Inflammatory macrophage (primary cell): ENCODE data around the gene CPSF3.
A peak's percentile ranks its signal among the peaks of the same experiment; 100 is the strongest.
"Not testable (repeated sequence)": the region's sequence is repeated elsewhere in the genome, so short reads cannot be mapped to it uniquely, and the experiment has no call there.

Experiments used
- DNase-seq, 2 donors: peaks; one replicate each; pipeline ENCODE4 v3.0.0-alpha.2; 2020 to 2022

Gene CPSF3

DNA sequence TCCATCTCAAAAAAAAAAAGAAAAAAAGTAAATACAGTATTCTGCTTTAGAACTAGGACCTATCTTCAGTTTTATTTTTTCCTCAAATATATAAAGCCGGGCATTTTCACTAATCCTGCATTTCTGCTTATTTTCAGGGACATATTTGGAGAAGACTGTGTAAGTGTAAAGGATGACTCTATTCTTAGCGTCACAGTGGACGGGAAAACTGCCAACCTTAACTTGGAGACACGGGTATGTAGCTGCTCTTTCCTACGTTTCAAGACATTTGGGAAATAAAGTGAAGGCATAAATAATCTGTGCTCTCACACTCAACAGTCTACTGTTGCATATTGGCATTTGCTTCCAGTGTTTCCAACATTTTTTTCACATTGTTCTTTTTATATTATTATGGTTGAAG, 47.8 kb downstream of the CPSF3 start:
- no peak for DNase-seq

GRCh38 chr2:9472511-9472910, 49.1 kb downstream of the CPSF3 start:
- DNase-seq = no peak

GRCh38 chr2:9473308-9473984, 50.0 kb downstream of the CPSF3 start:
- DNase-seq = no peak

GRCh38 chr2:9473985-9474360, 50.5 kb downstream of the CPSF3 start:
- DNase-seq = peak; percentile 54 to 73

GRCh38 chr2:9474361-9475057, 51.1 kb downstream of the CPSF3 start, which contains the start of gene IAH1:
Gene IAH1 (plus strand): TSS chr2:9474551. CDS start chr2:9474567, 16 bp downstream.
- peak; percentile 69 to 88 for DNase-seq

DNA sequence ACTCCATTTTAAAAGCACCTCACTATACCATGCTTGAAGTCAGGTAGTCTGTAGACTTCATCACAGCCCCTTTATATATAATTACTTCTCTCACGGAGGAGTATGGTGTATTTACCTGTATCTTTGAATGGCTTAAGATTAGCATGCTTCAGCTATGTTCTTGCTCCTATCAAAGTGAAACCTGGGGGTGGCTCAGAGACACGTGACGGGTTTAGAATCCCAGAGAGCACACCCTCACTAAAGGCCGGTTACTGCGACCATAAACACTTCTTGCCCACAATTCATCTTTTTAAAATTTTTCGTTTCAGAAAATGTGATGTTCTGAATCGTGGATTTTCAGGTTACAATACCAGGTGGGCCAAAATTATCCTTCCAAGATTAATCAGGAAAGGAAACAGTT, 54.5 kb downstream of the CPSF3 start:
- DNase-seq = no peak

GRCh38 chr2:9478526-9478925, 55.1 kb downstream of the CPSF3 start:
- no peak for DNase-seq

DNA sequence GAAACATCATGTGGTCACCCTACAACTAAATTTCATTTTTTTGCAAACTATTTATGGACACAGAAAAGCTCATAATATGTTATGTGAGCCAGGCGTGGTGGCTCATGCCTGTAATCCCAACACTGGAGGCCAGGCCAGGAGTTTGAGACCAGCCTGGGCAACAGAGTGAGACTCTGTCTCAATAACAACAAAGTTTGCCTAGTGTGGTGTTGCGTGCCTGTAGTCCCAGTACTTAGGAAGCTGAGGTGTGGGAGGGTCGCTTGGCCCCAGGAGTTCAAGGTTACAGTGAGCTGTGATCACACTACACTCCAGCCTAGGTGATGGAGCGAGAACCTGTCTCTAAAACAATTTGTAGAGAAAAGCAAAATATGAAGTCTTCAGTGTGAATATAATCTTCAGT, 56.7 kb downstream of the CPSF3 start:
- DNase-seq = no peak

DNA sequence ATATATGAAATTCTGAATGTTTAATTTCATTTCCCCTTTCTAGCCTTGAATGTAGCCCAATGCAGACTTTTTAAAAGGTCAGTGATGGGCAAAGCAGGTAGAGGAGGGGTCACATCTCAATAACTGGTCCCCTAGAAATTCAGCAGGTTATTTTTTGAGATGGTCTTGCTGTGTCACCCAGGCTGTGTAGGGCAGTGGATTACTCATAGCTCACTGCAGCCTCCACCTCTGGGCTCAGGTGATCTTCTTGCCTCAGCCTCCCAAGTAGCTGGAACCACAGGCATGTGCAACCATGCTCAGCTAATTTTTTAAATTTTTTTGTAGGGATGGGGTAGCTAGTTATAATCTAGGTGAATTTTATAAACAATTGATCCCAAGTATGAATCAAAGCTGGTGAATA, 59.7 kb downstream of the CPSF3 start:
- DNase-seq = no peak

DNA sequence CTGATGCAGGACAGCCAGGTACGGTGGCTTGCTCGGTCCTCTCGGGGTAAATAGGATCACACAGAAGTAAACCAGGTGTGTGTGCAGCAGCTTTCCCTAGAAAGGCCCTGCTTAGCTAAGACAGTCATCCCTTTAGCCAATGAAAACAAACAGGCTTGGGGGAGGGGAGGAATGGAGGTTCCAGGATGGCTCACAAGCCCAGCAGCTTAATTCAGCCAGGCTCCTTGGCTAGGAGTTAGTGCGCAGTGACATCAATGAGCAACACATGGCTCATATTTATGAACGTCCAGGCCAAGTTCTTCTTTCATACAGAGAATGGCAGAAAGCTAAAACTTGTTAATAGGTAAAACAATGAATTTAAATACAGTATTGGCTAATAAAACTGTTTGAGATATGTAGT, 61.1 kb downstream of the CPSF3 start:
- no peak for DNase-seq

DNA sequence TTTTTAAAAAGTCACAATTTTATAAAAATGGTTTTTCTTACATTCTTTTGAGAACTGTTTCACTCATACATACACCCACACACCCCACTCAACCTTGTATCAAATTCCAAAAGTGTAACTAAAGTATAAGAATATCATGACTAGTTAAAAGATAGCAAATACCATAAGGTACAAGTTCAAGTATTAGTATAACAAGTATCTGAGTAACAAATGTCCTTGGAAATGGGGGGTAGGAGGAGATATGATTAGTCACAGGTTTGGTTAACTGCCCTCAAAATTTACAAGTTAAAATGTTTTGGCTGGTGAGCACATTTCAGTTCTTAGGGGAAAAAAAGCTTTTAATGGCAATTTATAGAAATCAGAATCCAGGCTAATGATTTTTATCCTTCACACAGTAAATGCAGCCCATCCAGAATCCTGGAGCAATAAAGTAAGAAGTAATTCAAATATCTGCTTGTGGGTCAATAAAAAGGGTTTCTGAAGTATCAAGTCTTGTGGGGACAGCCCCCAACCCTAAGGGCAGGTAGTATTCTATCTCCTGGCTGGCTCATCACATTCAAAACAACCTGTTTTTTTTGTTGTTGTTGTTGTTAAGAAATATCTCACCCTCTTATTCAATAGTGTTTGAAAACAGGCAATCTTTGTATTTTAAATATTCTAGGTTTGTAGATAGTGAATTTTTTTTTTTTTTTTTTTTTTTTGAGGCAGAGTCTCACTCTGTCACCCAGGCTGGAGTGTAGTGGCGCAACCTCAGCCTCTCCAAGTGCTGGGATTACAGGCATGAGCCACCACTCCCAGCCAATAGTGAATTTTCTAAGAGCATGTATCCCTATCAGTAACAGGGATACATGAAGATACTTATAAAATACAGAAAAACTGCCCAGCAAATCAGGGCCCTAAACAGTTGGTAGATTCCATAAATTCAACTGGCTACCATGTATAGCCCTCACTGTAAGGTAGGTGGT, 65.4 kb downstream of the CPSF3 start:
- no peak for DNase-seq

GRCh38 chr2:9490789-9491188, 67.3 kb downstream of the CPSF3 start:
- no peak for DNase-seq

DNA sequence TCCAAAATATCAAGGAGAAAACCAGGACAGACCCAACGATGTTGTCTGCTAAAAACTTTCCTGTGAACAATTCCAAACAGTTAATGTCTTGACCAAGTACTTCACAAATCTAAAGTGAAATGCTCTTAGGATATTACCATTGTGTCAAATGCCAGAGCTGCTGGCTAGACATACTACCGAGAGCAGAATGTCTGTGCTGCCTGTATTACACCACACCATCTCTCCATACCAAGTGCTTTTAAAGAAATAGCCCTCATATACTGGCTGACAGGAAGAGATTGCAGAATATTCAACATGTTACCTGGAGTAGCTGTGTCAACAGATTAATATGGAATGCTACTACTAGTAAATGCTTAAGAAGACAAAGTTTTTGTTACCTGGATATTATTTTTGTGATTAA, 69.5 kb downstream of the CPSF3 start:
- DNase-seq = no peak

- no peak for DNase-seq
These were observed 70.0 kb downstream of the CPSF3 start for GRCh38 chr2:9493478-9493877.

- DNase-seq = no peak
These were observed 70.6 kb downstream of the CPSF3 start for GRCh38 chr2:9494081-9494480.

DNA sequence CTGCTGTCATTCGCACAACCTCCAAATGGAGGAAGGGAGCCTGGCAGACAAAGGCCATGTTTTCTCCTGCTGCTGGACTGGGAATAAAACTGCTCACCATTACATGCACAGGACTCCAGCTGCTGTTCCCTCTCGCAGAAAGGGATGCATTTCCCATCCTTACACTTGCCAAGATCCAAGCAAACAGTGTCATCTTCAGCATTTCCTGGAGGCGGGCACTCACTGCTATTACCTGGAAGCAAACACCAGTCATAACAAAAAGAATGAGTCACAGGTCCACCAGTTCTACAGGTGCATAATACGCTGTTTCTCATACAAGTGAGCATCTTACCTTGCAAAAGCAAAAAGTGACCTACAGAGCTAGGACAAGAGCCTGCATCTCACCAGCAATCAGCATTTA, 73.6 kb downstream of the CPSF3 start:
- no peak for DNase-seq

DNA sequence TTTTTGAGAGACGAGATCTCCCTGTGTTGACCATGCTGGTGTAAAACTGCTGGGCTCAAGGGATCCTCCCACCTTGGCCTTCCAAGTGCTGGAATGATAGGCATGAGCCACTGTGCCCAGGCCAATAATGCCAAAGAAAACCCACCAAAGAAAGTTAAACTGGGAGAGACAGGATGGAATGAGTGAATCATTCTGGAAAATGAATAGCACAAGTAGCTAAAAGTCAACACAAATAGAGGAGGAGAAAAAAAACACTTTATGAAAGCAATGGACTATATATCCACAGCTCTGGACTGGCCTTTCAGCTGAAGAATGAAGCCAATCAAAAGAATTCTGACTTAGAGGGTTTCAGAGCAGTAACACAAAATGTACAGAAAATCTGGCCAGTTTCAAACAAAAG, 74.8 kb downstream of the CPSF3 start:
- DNase-seq = no peak

DNA sequence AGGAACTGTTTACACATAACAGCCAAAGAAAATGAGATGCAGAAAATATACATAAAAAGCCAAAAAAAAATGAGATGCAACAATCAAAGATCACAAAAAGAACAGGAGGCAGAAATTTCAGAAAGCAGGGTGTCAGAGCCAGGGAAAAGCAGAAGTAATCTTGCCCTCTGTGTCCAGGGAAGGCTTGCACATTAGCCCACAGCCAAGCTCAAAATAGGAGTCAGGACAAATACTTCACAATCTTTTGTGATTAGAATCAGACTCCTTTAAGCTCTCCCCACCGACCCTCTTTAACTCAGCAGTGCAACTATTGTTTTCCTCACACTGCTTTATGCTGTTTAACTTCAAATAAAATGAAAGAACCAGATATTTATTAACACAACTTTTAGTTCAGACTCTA, 85.5 kb downstream of the CPSF3 start:
- peak; percentile 11 to 43 for DNase-seq

- DNase-seq = not testable (repeated sequence)
These were observed 90.5 kb downstream of the CPSF3 start for GRCh38 chr2:9513946-9514345.

DNA sequence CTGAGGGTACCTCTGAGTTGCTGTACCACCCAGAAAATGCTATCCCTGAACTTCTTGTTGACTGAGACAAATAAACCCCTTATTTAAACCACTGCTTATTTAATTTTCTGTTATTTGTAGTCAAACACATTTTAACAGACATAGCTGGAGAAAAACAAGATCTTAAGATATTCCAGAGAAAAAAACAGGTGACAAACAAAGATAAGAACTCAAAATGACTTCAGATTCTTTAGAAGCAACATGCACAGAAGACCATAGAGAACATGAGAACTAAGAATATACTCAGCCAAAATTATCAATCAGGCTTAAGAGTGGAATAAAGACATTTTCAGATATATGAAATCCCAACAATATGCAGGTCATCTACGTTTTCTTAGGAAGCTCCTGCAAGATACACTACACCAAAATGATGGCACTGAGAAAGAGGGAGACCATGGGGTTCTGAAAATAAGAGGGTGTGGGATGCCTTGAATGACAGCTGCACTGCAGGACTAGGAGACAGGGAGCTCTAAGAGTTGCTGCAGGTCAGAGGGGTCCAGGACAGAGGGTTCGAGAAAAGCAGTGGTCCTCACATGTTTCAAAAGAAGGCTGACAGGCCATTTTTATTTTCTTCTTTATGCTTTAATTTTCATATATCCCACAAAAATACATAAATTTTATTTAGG, 93.8 kb downstream of the CPSF3 start:
- no peak for DNase-seq

DNA sequence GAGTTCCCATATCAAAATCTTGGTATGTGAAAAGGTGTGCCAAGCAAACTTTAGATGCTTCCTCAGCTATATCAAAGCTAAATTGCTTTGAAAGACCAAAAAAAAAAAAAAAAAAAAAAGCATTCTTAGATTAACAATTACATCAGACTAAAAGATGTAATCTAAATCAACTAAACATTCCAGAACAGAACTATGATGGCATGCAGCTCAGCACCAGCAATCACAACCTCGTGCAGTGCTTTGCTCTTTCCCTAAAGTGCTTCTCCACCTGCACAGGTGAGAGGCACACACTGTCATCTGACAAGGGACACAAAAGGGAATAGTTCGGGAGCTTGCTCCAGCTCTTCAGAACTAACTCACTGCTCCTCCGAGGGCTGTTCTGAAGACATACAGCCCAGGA, 94.7 kb downstream of the CPSF3 start:
- DNase-seq = no peak

GRCh38 chr2:9518780-9519179, 95.3 kb downstream of the CPSF3 start:
- DNase-seq = no peak

- peak in 1 of 2 donors; percentile 31 for DNase-seq
These were observed 95.8 kb downstream of the CPSF3 start for GRCh38 chr2:9519250-9519649.
